ENCODE results near the gene LAMB3.

- TF ChIP-seq POLR2A (IDR thresholded peaks at IDR 0.05; ENCODE audit: low read depth, low read length) (no peak), TAF1 (IDR thresholded peaks at IDR 0.05; ENCODE audit: low read depth, low read length) (no peak), POLR2AphosphoS5 (IDR thresholded peaks at IDR 0.05; ENCODE audit: low read depth, low read length) (no peak)
Observed at GRCh38 chr1:209593747-209594146, 58.5 kb downstream of the LAMB3 start.
